HCT116 (cell line): Measurements from ENCODE around the gene ZYX. TPM values are rescaled to one million over a fixed set of nuclear protein-coding genes. Genes with fewer than 3 reads are reported as not detected.

Source experiments
- ATAC-seq: fragments of 200-7000 bp; cut with Tn5 transposase; 2 replicates; pipeline ENCODE4 v1.9.1; 2020; ENCODE audit warnings: mild to moderate bottlenecking, moderate library complexity
- BruUV-seq: library from RNA; stranded (reverse); fragments of 400-500 nt; replicated peaks from 2 replicates; lab custom pipeline; 2021; lab: Mats Ljungman, UMichigan
- CTCF ChIA-PET: fragments of 300-600 bp; sonication (Branson Sonifier 250); formaldehyde crosslinking; loops from one replicate; lab custom pipeline; 2021; ENCODE audit warnings: antibody characterized with exemption; lab: Charles Lee
- POLR2A ChIA-PET: fragments of 300-600, 350-600 bp; sonication (Branson Sonifier 250); formaldehyde crosslinking; loops from one replicate; lab custom pipeline; 2021; ENCODE audit warnings: antibody characterized with exemption; lab: Charles Lee
- RAD21 ChIA-PET, 2 experiments: fragments of 300-600 bp; sonication (Branson Sonifier 250); formaldehyde crosslinking; loops; one replicate each; lab custom pipeline; 2023; ENCODE audit warnings: low total read pairs in 2 of 2; ENCODE audit not compliant: uncharacterized antibody in 2 of 2, unreplicated experiment in 2 of 2, low non-redundant PET in 1 of 2; lab: Charles Lee
- DNase-seq: peaks from one replicate; pipeline ENCODE4 v3.0.0-alpha.2; 2010; ENCODE audit warnings: low read depth, low spot score
- H2AFZ ChIP-seq: fragments of 200-600 bp; shearing (Covaris generic), sonication (generic); 2 replicates; pipeline ENCODE4 v1.6.1; 2017; ENCODE audit warnings: low read depth, mixed run types, mixed read lengths, antibody characterized with exemption, low read length; ENCODE audit not compliant: poor library complexity, severe bottlenecking
- H3K27ac ChIP-seq: 2 replicates; pipeline ENCODE4 v1.5.1; 2012; ENCODE audit warnings: low read depth, low read length
- H3K27me3 ChIP-seq: fragments of 200-600 bp; sonication (generic); 2 replicates; pipeline ENCODE4 v1.6.1; 2016; ENCODE audit warnings: mixed run types, low read length, mixed read lengths; ENCODE audit not compliant: insufficient read depth
- H3K36me3 ChIP-seq, 2 experiments: fragments of 200-500 bp in 1 of 2; fragments of 200-600 bp in 1 of 2; sonication (Bioruptor generic) in 1 of 2; sonication (generic) in 1 of 2; 2 replicates each; pipeline versions ENCODE4 v1.5.1 to v1.6.1; 2014 to 2016; ENCODE audit warnings: low read length in 2 of 2, inconsistent platforms in 1 of 2, mixed read lengths in 1 of 2, mixed run types in 1 of 2; ENCODE audit not compliant: insufficient read depth in 2 of 2, control insufficient read depth in 1 of 2
- H3K4me1 ChIP-seq, 2 experiments: fragments of 200-600 bp in 1 of 2; sonication (generic) in 1 of 2; 2 replicates each; pipeline versions ENCODE4 v1.5.1 to v1.6.1; 2012 to 2017; ENCODE audit warnings: low read length in 2 of 2, inconsistent platforms in 1 of 2, mild to moderate bottlenecking in 1 of 2, mixed read lengths in 1 of 2, mixed run types in 1 of 2, moderate library complexity in 1 of 2; ENCODE audit not compliant: insufficient read depth in 2 of 2, control insufficient read depth in 1 of 2
- H3K4me2 ChIP-seq: fragments of 200-600 bp; sonication (generic); 2 replicates; pipeline ENCODE4 v1.6.1; 2017; ENCODE audit warnings: mixed run types, low read length, mixed read lengths
- H3K4me3 ChIP-seq, 2 experiments: fragments of 200-600 bp in 1 of 2; sonication (generic) in 1 of 2; replicated peaks in 1 of 2; 2 replicates each; pipeline ENCODE4 v1.5.1; 2011 to 2016; ENCODE audit warnings: low read length in 2 of 2, control low read depth in 1 of 2, low read depth in 1 of 2, mild to moderate bottlenecking in 1 of 2, mixed read lengths in 1 of 2, mixed run types in 1 of 2
- H3K79me2 ChIP-seq: fragments of 200-600 bp; sonication (generic); 2 replicates; pipeline ENCODE4 v1.6.1; 2017; ENCODE audit warnings: mild to moderate bottlenecking, mixed run types, low read length, moderate library complexity, mixed read lengths; ENCODE audit not compliant: insufficient read depth
- H3K9ac ChIP-seq: fragments of 200-600 bp; sonication (generic); 2 replicates; pipeline ENCODE4 v1.6.1; 2016; ENCODE audit warnings: low read length, mixed read lengths
- H3K9me2 ChIP-seq: fragments of 200-600 bp; sonication (generic), shearing (Covaris generic); 2 replicates; pipeline ENCODE4 v1.6.1; 2017; ENCODE audit warnings: mixed run types, mild to moderate bottlenecking, moderate library complexity; ENCODE audit not compliant: insufficient read depth
- H3K9me3 ChIP-seq, 2 experiments: fragments of 200-500 bp in 1 of 2; fragments of 200-600 bp in 1 of 2; sonication (Bioruptor generic) in 1 of 2; sonication (generic) in 1 of 2; 2 replicates each; pipeline ENCODE4 v1.6.1; 2014 to 2017; ENCODE audit warnings: low read length in 2 of 2, mixed read lengths in 2 of 2, inconsistent platforms in 1 of 2, low read depth in 1 of 2, mild to moderate bottlenecking in 1 of 2, mixed run types in 1 of 2, moderate library complexity in 1 of 2; ENCODE audit not compliant: control insufficient read depth in 1 of 2, insufficient read depth in 1 of 2
- H4K20me1 ChIP-seq: fragments of 200-600 bp; sonication (generic), shearing (Covaris generic); 2 replicates; pipeline ENCODE4 v1.6.1; 2017; ENCODE audit warnings: mixed run types, mild to moderate bottlenecking, moderate library complexity; ENCODE audit not compliant: insufficient read depth
- CBX3 ChIP-seq: IDR thresholded peaks from 2 replicates; pipeline ENCODE4 v1.6.1; 2012; ENCODE audit warnings: low read depth
- CEBPB ChIP-seq: IDR thresholded peaks from 2 replicates; pipeline ENCODE4 v1.6.1; 2012; ENCODE audit warnings: low read depth
- ELF1 ChIP-seq: IDR thresholded peaks from 2 replicates; pipeline ENCODE4 v1.6.1; 2012; ENCODE audit warnings: low read depth, borderline replicate concordance
- EZH2 ChIP-seq: fragments of 200-600 bp; sonication (generic); IDR thresholded peaks from 2 replicates; pipeline ENCODE4 v1.6.1; 2017; ENCODE audit warnings: antibody characterized with exemption, mixed run types
- EZH2phosphoT487 ChIP-seq: fragments of 200-600 bp; IDR thresholded peaks from 2 replicates; pipeline ENCODE4 v1.6.1; 2018; ENCODE audit warnings: antibody characterized with exemption, borderline replicate concordance
- JUND ChIP-seq: IDR thresholded peaks from 2 replicates; pipeline ENCODE4 v1.6.1; 2012
- POLR2A ChIP-seq: IDR thresholded peaks from 2 replicates; pipeline ENCODE4 v1.7.0; 2011; ENCODE audit warnings: borderline replicate concordance; ENCODE audit not compliant: insufficient read depth, insufficient read length; ENCODE audit errors: extremely low read depth
- RAD21 ChIP-seq: IDR thresholded peaks from 2 replicates; pipeline ENCODE4 v1.6.1; 2012; ENCODE audit warnings: low read depth, mild to moderate bottlenecking
- SRF ChIP-seq: IDR thresholded peaks from 2 replicates; pipeline ENCODE4 v1.6.1; 2012; ENCODE audit warnings: low read depth
- TCF7L2 ChIP-seq: IDR thresholded peaks from 2 replicates; pipeline ENCODE4 v1.7.0; 2011; ENCODE audit warnings: borderline replicate concordance, inconsistent platforms; ENCODE audit not compliant: insufficient read depth, insufficient read length; ENCODE audit errors: extremely low read depth
- YY1 ChIP-seq: IDR thresholded peaks from 2 replicates; pipeline ENCODE4 v1.6.1; 2011; ENCODE audit warnings: low read length, low read depth, moderate library complexity, mild to moderate bottlenecking; ENCODE audit not compliant: insufficient replicate concordance; ENCODE audit errors: extremely low read depth
- ZFX ChIP-seq: fragments of 450-650 bp; IDR thresholded peaks from 2 replicates; pipeline ENCODE4 v1.6.1; 2017
- ZNF274 ChIP-seq: fragments of 200-500 bp; sonication (Bioruptor generic); IDR thresholded peaks from 2 replicates; pipeline ENCODE4 v1.6.1; 2014; ENCODE audit warnings: mild to moderate bottlenecking, low read depth, low read length, inconsistent platforms
- intact Hi-C: fragments of 100-400 bp; cut with micrococcal nuclease; formaldehyde crosslinking; loops from 2 replicates; pipeline ENCODE4 v1.10.0; 2022
- total RNA-seq: library from RNA; stranded (reverse); gene quantifications from one replicate; pipeline ENCODE4 v1.2.1, GENCODE V29; 2021; ENCODE audit not compliant: unreplicated experiment
- TF ChIP-seq, protein P1 (sequence below), 3 experiments: fragments of 200-600 bp in 1 of 3; sonication (generic) in 1 of 3; IDR thresholded peaks in 2 of 3; conservative IDR thresholded peaks in 1 of 3; 2 replicates each; pipeline ENCODE4 v1.5.1; 2012 to 2017; ENCODE audit warnings: low read depth in 2 of 3, low read length in 2 of 3, antibody characterized with exemption in 1 of 3, borderline replicate concordance in 1 of 3, control low read depth in 1 of 3, mild to moderate bottlenecking in 1 of 3, mixed read lengths in 1 of 3, mixed run types in 1 of 3, moderate library complexity in 1 of 3; ENCODE audit not compliant: insufficient read depth in 1 of 3
- TF ChIP-seq, protein P2 (sequence below): IDR thresholded peaks from 2 replicates; pipeline ENCODE4 v1.6.1; 2012; ENCODE audit warnings: low read depth
- TF ChIP-seq, protein P3 (sequence below): IDR thresholded peaks from 2 replicates; pipeline ENCODE4 v1.6.1; 2011; ENCODE audit warnings: mild to moderate bottlenecking, low read length, moderate library complexity; ENCODE audit not compliant: insufficient replicate concordance; ENCODE audit errors: extremely low read depth

Gene ZYX
- total RNA-seq, 1 experiment from 2014 or later, result 144 TPM

DNA sequence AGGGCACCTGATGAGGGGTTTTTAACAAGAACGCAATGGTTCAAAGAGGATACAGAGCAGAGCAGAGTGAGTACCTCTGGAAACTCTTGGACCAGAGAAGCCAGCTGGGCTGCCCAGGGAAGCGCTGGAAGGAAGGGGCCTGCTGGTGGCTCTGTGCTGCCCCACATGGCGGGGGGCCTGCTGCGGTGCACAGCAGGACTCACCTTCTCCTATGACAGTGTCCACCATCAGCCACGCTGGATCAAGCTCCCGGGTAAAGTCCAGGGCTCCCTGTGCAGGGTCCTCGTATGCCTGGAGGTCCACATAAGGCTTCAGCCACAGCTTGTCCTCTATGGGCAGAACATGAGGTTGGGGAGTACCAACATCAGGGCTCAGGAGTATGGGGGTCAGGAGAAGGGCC is 15.0 kb downstream of the ZYX start (continued):
- TF ChIP-seq, protein P1, sequence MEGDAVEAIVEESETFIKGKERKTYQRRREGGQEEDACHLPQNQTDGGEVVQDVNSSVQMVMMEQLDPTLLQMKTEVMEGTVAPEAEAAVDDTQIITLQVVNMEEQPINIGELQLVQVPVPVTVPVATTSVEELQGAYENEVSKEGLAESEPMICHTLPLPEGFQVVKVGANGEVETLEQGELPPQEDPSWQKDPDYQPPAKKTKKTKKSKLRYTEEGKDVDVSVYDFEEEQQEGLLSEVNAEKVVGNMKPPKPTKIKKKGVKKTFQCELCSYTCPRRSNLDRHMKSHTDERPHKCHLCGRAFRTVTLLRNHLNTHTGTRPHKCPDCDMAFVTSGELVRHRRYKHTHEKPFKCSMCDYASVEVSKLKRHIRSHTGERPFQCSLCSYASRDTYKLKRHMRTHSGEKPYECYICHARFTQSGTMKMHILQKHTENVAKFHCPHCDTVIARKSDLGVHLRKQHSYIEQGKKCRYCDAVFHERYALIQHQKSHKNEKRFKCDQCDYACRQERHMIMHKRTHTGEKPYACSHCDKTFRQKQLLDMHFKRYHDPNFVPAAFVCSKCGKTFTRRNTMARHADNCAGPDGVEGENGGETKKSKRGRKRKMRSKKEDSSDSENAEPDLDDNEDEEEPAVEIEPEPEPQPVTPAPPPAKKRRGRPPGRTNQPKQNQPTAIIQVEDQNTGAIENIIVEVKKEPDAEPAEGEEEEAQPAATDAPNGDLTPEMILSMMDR (IDR thresholded peaks at IDR 0.05 in 2 of 3, conservative IDR thresholded peaks at IDR 0.05 in 1 of 3; ENCODE audit: borderline replicate concordance in 1 of 3, insufficient read depth in 1 of 3, low read depth in 2 of 3, low read length in 2 of 3), result no peak
- TF ChIP-seq ELF1 (no peak), RAD21 (no peak), YY1 (no peak), SRF (no peak)

DNA sequence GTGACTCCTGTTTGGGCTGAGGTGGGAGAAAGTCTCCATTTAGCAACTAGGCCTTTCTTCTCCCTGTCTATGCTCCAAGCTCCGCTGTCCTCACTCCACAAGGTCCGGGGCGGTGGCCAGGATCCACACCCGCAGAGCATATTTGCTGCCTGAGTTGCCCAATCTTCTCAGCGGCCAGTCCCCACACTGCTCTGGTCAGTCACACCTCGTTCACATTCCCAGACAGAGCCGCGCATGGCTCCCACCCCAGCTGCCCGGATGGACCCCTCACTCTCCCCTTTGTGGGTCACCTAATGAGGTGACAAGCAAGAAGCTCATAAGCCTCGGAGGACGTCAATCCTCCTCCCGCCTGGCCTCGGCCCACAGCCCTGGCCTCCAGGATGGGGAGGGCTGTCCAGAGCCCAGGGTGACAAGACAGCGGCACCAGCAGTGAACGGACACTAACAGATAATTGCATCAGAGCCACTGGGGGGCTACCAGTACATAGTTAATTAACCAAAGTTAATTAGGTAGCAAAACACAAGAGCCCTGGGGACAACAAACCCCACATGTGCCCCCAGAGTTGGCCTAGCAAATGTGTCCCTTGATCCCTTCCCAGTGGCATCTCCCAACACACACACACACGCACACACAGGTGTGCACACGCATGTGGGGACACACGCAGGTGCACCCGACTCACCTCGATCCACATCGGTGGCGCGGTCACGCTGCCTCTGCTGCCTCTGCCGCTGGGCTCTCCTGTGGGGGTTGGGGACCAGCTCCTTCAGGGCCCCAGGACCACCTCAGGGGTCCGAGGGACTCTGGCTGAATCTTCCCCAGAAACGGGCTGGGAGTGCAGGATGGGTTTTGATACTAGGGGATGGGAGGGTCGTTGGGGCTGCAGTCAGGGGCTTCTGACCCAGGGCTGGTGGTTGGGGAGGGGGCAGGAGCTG is 15.7 kb downstream of the ZYX start:
- no peak overlapping the region for H3K4me3 ChIP-seq
- intact Hi-C loops, result no loop called here
- H3K9me2 ChIP-seq, result no peaks in the 10 kb centered on the region
- no peak overlapping the region for H3K9ac ChIP-seq
- no peak overlapping the region for H3K27ac ChIP-seq
- peaks cover 0 to 6% of the 10 kb centered on the region in 2 experiments; a peak in 2 of 4 replicates for H3K36me3 ChIP-seq
- H3K4me2 ChIP-seq, result no peak overlapping the region
- RAD21 ChIA-PET, result no interaction called here
- no peaks in the 10 kb centered on the region for H3K27me3 ChIP-seq
- H3K4me1 ChIP-seq, result no peaks in the 10 kb centered on the region
- DNase-seq (no peak), ATAC-seq (no peak)
- POLR2A ChIA-PET, result interaction anchor here (1.7 kb wide), 1 partner anchor 10 kb away, joined by 5 read pairs; no protein-coding TSS in a partner anchor
- H4K20me1 ChIP-seq, result no peaks in the 10 kb centered on the region
- no peaks in the 10 kb centered on the region for H3K79me2 ChIP-seq
- H3K9me3 ChIP-seq, result no peaks in the 10 kb centered on the region
- H2AFZ ChIP-seq, result no peak overlapping the region
- CTCF ChIA-PET, result no interaction called here
- BruUV-seq, result no TSS peak
- no peak for TF ChIP-seq EZH2phosphoT487
- no peak for TF ChIP-seq CEBPB
- TF ChIP-seq TCF7L2, result no peak
- no peak for TF ChIP-seq YY1
- no peak for TF ChIP-seq POLR2A
- TF ChIP-seq, protein P2, sequence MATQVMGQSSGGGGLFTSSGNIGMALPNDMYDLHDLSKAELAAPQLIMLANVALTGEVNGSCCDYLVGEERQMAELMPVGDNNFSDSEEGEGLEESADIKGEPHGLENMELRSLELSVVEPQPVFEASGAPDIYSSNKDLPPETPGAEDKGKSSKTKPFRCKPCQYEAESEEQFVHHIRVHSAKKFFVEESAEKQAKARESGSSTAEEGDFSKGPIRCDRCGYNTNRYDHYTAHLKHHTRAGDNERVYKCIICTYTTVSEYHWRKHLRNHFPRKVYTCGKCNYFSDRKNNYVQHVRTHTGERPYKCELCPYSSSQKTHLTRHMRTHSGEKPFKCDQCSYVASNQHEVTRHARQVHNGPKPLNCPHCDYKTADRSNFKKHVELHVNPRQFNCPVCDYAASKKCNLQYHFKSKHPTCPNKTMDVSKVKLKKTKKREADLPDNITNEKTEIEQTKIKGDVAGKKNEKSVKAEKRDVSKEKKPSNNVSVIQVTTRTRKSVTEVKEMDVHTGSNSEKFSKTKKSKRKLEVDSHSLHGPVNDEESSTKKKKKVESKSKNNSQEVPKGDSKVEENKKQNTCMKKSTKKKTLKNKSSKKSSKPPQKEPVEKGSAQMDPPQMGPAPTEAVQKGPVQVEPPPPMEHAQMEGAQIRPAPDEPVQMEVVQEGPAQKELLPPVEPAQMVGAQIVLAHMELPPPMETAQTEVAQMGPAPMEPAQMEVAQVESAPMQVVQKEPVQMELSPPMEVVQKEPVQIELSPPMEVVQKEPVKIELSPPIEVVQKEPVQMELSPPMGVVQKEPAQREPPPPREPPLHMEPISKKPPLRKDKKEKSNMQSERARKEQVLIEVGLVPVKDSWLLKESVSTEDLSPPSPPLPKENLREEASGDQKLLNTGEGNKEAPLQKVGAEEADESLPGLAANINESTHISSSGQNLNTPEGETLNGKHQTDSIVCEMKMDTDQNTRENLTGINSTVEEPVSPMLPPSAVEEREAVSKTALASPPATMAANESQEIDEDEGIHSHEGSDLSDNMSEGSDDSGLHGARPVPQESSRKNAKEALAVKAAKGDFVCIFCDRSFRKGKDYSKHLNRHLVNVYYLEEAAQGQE, result no peak
- no peak for TF ChIP-seq ZNF274
- TF ChIP-seq ELF1, result no peak
- TF ChIP-seq ZFX, result no peak
- no peak for TF ChIP-seq EZH2
- no peak for TF ChIP-seq CBX3
- no peak for TF ChIP-seq JUND
- no peak for TF ChIP-seq RAD21
- TF ChIP-seq, protein P3, sequence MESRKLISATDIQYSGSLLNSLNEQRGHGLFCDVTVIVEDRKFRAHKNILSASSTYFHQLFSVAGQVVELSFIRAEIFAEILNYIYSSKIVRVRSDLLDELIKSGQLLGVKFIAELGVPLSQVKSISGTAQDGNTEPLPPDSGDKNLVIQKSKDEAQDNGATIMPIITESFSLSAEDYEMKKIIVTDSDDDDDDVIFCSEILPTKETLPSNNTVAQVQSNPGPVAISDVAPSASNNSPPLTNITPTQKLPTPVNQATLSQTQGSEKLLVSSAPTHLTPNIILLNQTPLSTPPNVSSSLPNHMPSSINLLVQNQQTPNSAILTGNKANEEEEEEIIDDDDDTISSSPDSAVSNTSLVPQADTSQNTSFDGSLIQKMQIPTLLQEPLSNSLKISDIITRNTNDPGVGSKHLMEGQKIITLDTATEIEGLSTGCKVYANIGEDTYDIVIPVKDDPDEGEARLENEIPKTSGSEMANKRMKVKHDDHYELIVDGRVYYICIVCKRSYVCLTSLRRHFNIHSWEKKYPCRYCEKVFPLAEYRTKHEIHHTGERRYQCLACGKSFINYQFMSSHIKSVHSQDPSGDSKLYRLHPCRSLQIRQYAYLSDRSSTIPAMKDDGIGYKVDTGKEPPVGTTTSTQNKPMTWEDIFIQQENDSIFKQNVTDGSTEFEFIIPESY, result no peak
